ENCODE data around the gene KRTAP29-1. TPM values are rescaled to one million over a fixed set of nuclear protein-coding genes. Genes with fewer than 3 reads are reported as not detected.

KRTAP29-1 gene
- total RNA-seq, 3 donors from 2014 or later: not detected

Other genes starting within 250 kb of the KRTAP29-1 start
- gene KRTAP2-2, start 247.6 kb downstream of the KRTAP29-1 start, total RNA-seq: not detected
- not detected for gene KRTAP2-3, start 242.7 kb downstream of the KRTAP29-1 start, total RNA-seq
- not detected for gene KRTAP2-4, start 237.0 kb downstream of the KRTAP29-1 start, total RNA-seq
- not detected for gene KRTAP4-7, start 218.7 kb downstream of the KRTAP29-1 start, total RNA-seq
- gene KRTAP4-8, start 204.7 kb downstream of the KRTAP29-1 start, total RNA-seq: not detected
- gene KRTAP4-16, start 200.6 kb downstream of the KRTAP29-1 start, total RNA-seq: not detected
- not detected for gene KRTAP4-9, start 197.5 kb downstream of the KRTAP29-1 start, total RNA-seq
- not detected for gene KRTAP4-11, start 184.5 kb downstream of the KRTAP29-1 start, total RNA-seq
- not detected for gene KRTAP4-12, start 178.7 kb downstream of the KRTAP29-1 start, total RNA-seq
- not detected for gene KRTAP4-6, start 162.3 kb downstream of the KRTAP29-1 start, total RNA-seq
- not detected for gene KRTAP4-5, start 153.0 kb downstream of the KRTAP29-1 start, total RNA-seq
- not detected for gene KRTAP4-4, start 142.1 kb downstream of the KRTAP29-1 start, total RNA-seq
- gene KRTAP4-3, start 134.6 kb downstream of the KRTAP29-1 start, total RNA-seq: not detected
- not detected for gene KRTAP4-2, start 124.6 kb downstream of the KRTAP29-1 start, total RNA-seq
- gene KRTAP4-1, start 117.9 kb downstream of the KRTAP29-1 start, total RNA-seq: under 1 TPM in 1 of 3 donors, not detected in 2; 0.84 TPM
- gene KRTAP9-1, start 113.0 kb downstream of the KRTAP29-1 start, total RNA-seq: not detected
- gene KRTAP9-2, start 76.2 kb downstream of the KRTAP29-1 start, total RNA-seq: not detected
- not detected for gene KRTAP9-3, start 70.4 kb downstream of the KRTAP29-1 start, total RNA-seq
- gene KRTAP9-8, start 64.9 kb downstream of the KRTAP29-1 start, total RNA-seq: not detected
- gene KRTAP9-4, start 53.2 kb downstream of the KRTAP29-1 start, total RNA-seq: not detected
- gene KRTAP9-9, start 47.5 kb downstream of the KRTAP29-1 start, total RNA-seq: not detected
- not detected for gene KRTAP9-6, start 37.5 kb downstream of the KRTAP29-1 start, total RNA-seq
- gene KRTAP9-7, start 27.2 kb downstream of the KRTAP29-1 start, total RNA-seq: not detected
- gene KRTAP16-1, start 6.5 kb upstream of the KRTAP29-1 start, total RNA-seq: not detected
- not detected for gene KRTAP17-1, start 12.9 kb upstream of the KRTAP29-1 start, total RNA-seq
- not detected for gene KRT33A, start 48.0 kb upstream of the KRTAP29-1 start, total RNA-seq
- not detected for gene KRT33B, start 67.0 kb upstream of the KRTAP29-1 start, total RNA-seq
- not detected for gene KRT34, start 79.5 kb upstream of the KRTAP29-1 start, total RNA-seq
- gene KRT31, start 94.8 kb upstream of the KRTAP29-1 start, total RNA-seq: not detected
- not detected for gene KRT37, start 121.7 kb upstream of the KRTAP29-1 start, total RNA-seq
- gene KRT38, start 138.1 kb upstream of the KRTAP29-1 start, total RNA-seq: not detected
- not detected for gene KRT32, start 164.5 kb upstream of the KRTAP29-1 start, total RNA-seq
- gene KRT35, start 178.3 kb upstream of the KRTAP29-1 start, total RNA-seq: not detected
- gene KRT36, start 187.1 kb upstream of the KRTAP29-1 start, total RNA-seq: not detected
- gene KRT13, start 202.8 kb upstream of the KRTAP29-1 start, total RNA-seq: 1 to 10 TPM in 1 of 3 donors, not detected in 2; 3.7 TPM
- gene KRT15, start 216.0 kb upstream of the KRTAP29-1 start, total RNA-seq: 10 to 100 TPM in 1 of 3 donors, 1 to 10 TPM in 2; 5.0 to 16.5 (median 5.4) TPM
- gene KRT19, start 225.5 kb upstream of the KRTAP29-1 start, total RNA-seq: 1,000 to 10,000 TPM in 2 of 3 donors, 100 to 1,000 TPM in 1; 723 to 2,357 (median 1,709) TPM